IgD-negative memory B cell (primary cell): ENCODE data around the gene RS1. TPM values are rescaled to one million over a fixed set of nuclear protein-coding genes. Genes with fewer than 3 reads are reported as not detected.
A peak's percentile ranks its signal among the peaks of the same experiment; 100 is the strongest.

Experiments
- H3K27ac Mint-ChIP-seq, 3 donors: one replicate each; pipeline ENCODE4 v1.8.0; 2020 to 2022; ENCODE audit warnings: mild to moderate bottlenecking in 3 of 3, mixed read lengths in 3 of 3, moderate library complexity in 1 of 3
- H3K27me3 Mint-ChIP-seq: one replicate; pipeline ENCODE4 v1.8.0; 2021; ENCODE audit warnings: mixed read lengths
- H3K36me3 Mint-ChIP-seq: one replicate; pipeline ENCODE4 v1.8.0; 2020; ENCODE audit warnings: mild to moderate bottlenecking, mixed read lengths
- H3K4me1 Mint-ChIP-seq, 3 donors: one replicate each; pipeline ENCODE4 v1.8.0; 2020 to 2022; ENCODE audit warnings: mixed read lengths in 3 of 3, mild to moderate bottlenecking in 1 of 3
- H3K4me3 Mint-ChIP-seq, 4 donors: one replicate each; pipeline ENCODE4 v1.8.0; 2020 to 2022; ENCODE audit warnings: mild to moderate bottlenecking in 4 of 4, mixed read lengths in 4 of 4, moderate library complexity in 3 of 4
- H3K9me3 Mint-ChIP-seq, 3 donors: one replicate each; pipeline ENCODE4 v1.8.0; 2020 to 2021; ENCODE audit warnings: mixed read lengths in 3 of 3, mild to moderate bottlenecking in 1 of 3
- polyA plus RNA-seq: library from polyadenylated mRNA; unstranded; fragments of 300-500 nt; fragmentation: Illumina TruSeq; gene quantifications from one replicate; pipeline ENCODE4 v1.2.3, GENCODE V29; 2021

Gene RS1
- polyA plus RNA-seq: not detected

DNA sequence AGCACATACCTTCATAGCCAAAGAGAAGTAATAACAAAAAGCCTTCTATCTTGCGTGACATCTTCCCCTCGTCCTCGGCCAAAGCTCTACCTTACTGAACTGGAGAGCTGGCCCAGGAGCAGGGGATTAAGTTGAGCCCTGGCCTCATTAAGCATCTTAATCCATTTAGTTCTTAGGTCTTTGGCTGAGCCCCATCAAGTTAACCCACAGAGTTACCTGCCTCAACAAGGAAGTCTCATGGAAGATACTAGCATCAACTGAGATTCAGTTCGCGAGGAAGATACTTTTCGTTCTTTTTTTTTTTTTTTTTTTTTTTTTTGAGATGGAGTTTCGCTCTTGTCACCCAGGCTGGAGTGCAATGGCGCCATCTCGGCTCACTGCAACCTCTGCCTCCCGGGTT is at the start of gene RS1:
RS1 (minus strand) TSS at position 101 of the 400 bp plus-strand sequence; CDS start at position 61, 40 bp downstream.
- Mint-ChIP-seq H3K27ac (peak within 1 kb of the TSS in 1 of 3 donors; percentile 82), H3K36me3 (no peaks in the 10 kb centered on the region), H3K9me3 (no peaks in the 10 kb centered on the region), H3K27me3 (no peaks in the 10 kb centered on the region), H3K4me3 (peak within 1 kb of the TSS in 2 of 4 donors; percentile 44 to 45), H3K4me1 (peaks cover 5 to 14% (median 6%) of the 10 kb centered on the region in 3 donors)

GRCh38 chrX:18719852-18720251 is 47.9 kb upstream of the RS1 start:
- H3K4me1 Mint-ChIP-seq: no peaks in the 10 kb centered on the region
- no peaks in the 10 kb centered on the region for H3K36me3 Mint-ChIP-seq
- H3K4me3 Mint-ChIP-seq: no peak overlapping the region
- peaks cover 0 to 1% (median 0%) of the 10 kb centered on the region in 3 donors for H3K9me3 Mint-ChIP-seq
- H3K27ac Mint-ChIP-seq: no peak overlapping the region
- peaks cover 2% of the 10 kb centered on the region for H3K27me3 Mint-ChIP-seq

DNA sequence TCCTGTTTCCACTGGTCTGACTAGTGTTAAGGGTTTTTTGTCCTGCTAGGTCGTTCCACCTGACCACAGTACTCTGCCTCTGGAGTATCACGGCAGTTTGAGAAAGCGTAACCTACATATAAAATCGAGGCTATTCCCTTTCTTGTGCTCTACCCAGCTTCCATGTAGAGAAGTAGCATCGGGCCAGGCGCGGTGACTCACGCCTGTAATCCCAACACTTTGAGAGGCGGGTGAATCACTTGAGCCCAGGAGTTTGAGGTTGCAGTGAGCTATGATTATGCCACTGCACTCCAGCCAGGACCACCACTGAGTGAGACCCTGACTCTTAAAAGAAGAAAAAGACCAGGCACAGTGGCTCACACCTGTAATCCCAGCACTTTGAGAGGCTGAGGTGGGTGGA is 43.0 kb upstream of the RS1 start:
- H3K36me3 Mint-ChIP-seq: no peaks in the 10 kb centered on the region
- H3K4me3 Mint-ChIP-seq: no peak overlapping the region
- no peaks in the 10 kb centered on the region for H3K27me3 Mint-ChIP-seq

GRCh38 chrX:18709833-18710232 is 37.9 kb upstream of the RS1 start:
- no peak overlapping the region for H3K4me3 Mint-ChIP-seq
- H3K27me3 Mint-ChIP-seq: no peaks in the 10 kb centered on the region
- no peaks in the 10 kb centered on the region for H3K36me3 Mint-ChIP-seq
- H3K27ac Mint-ChIP-seq: no peak overlapping the region
- peaks cover 0 to 2% (median 0%) of the 10 kb centered on the region in 3 donors for H3K9me3 Mint-ChIP-seq
- H3K4me1 Mint-ChIP-seq: no peaks in the 10 kb centered on the region

More for the DNA sequence above, 43.0 kb upstream of the RS1 start:
- no peak overlapping the region for H3K27ac Mint-ChIP-seq
- H3K4me1 Mint-ChIP-seq: no peaks in the 10 kb centered on the region
- peaks cover 0 to 2% (median 0%) of the 10 kb centered on the region in 3 donors for H3K9me3 Mint-ChIP-seq

- no peaks in the 10 kb centered on the region for H3K27me3 Mint-ChIP-seq
- no peaks in the 10 kb centered on the region for H3K36me3 Mint-ChIP-seq
- H3K4me3 Mint-ChIP-seq: no peak within 1 kb of the TSS
- no peaks in the 10 kb centered on the region for H3K4me1 Mint-ChIP-seq
- H3K27ac Mint-ChIP-seq: peak within 1 kb of the TSS in 1 of 3 donors; percentile 59
- H3K9me3 Mint-ChIP-seq: peaks cover 0 to 2% (median 0%) of the 10 kb centered on the region in 3 donors
Measured at GRCh38 chrX:18707426-18708049, 35.6 kb upstream of the RS1 start, which contains the start of gene PPEF1. TSS of gene PPEF1 (plus strand) at chrX:18707645. CDS start at chrX:18707781, 136 bp downstream.

DNA sequence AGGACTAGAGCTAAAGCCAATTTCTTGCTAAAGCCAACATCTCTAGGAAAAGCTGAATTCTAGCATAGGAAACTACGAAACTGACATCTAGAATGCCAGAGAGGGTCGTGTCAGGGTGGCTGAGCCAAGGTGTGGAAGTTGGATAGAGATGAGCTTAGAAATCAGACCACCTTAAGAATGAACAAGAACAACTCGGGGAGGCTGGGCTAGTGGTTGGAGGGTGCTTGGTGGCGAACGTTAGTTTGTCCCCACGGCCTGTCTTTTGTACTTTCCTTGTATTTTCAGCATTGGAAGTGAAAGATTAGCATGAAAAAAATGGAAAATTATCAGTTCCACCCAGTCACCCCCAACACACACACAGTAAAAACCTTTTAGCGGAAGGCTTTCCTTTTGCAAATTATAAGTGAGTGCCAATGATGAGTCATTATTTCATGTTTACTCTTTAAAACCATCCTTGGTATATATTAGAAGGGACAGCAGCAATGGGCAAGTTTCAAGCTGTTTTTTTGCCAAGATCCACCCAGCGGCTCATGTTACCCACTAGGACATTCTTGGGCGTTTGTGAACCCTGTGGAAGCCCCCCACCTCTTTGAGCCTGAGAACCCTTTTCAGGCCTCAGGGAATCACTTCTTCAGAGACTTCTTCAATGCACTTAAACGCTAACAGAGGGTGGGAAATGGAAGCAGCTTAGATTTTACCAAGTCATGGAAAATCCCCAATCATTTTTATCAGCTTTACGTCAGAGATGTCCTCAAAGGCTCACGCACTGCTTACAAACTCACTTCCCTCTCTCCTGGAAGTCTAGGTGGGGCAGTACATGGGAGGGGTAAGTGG is 30.7 kb upstream of the RS1 start:
- Mint-ChIP-seq H3K36me3 (no peaks in the 10 kb centered on the region), H3K4me3 (no peak overlapping the region), H3K27me3 (peaks cover 4% of the 10 kb centered on the region), H3K27ac (no peak overlapping the region), H3K9me3 (peaks cover 0 to 1% (median 0%) of the 10 kb centered on the region in 3 donors), H3K4me1 (no peaks in the 10 kb centered on the region)

- Mint-ChIP-seq H3K4me3 (no peak overlapping the region), H3K27me3 (peaks cover 7% of the 10 kb centered on the region), H3K36me3 (no peaks in the 10 kb centered on the region), H3K27ac (no peak overlapping the region), H3K9me3 (peaks cover 0 to 4% (median 0%) of the 10 kb centered on the region in 3 donors), H3K4me1 (no peaks in the 10 kb centered on the region)
Measured at GRCh38 chrX:18701621-18702361, 29.9 kb upstream of the RS1 start.

DNA sequence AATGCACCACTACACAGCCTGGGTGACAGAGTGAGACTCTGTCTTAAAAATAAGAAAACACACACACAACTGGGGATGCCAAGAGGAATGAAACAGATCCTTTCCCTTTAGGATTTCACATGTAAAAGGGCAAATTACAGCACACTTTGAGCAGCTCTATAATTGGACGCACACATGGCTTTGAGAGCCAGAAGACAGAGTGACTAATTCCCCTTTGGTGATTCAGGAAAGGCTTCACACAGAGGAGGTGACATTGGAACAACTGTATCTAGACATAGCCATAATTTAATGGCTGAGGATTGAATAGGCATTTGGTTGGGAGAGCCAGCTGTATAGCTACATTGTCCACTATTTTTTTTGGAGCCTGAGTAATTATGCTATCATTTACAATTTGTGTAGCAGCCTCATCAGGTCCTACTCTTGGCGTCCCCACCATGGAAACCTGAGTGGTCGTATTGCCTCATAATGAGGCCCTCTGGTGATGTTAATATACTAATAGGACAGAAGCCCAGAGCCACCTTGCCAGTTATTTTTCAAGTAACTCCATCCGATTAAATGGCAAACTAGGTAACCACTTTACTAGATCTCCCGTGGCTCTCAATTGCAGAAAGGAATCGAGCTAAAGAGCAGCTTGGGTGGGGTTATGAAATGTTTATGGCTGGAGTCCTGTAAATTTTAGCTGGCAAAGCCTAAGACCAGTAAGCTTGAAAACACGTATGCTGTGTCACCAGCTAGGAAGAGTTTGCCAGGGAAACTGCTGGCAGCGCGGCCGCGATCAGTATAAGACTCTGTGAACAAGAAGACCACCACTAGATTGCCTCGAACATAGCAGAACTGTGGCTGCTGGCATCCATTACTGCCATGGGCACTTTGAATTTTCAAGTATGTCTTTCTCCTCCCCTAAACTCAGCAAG is 27.1 kb upstream of the RS1 start:
- Mint-ChIP-seq H3K4me3 (no peak overlapping the region), H3K9me3 (peaks cover 0 to 4% (median 4%) of the 10 kb centered on the region in 3 donors), H3K27ac (peak overlapping the region in 1 of 3 donors; percentile 40), H3K27me3 (peaks cover 7% of the 10 kb centered on the region), H3K4me1 (no peaks in the 10 kb centered on the region), H3K36me3 (peaks cover 3% of the 10 kb centered on the region)

DNA sequence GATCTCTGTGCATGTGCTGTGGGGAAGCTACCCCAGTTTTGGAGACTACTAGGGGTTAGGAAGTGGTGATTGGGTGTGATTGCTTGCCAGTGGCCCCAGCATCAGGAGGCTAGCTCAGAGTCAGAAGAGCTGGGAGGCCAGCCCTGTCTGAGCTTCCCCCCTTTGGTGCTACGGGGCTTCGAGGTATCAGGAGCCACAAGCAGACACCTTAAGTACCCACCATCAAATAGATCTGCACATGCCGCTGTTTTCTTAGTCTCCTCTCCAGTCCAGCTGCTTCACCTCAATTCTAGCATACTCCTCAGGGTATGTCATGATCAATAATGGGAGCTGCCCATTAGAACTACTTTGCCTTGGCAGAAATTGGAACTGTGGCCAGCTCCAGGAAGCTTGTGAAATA is 24.7 kb upstream of the RS1 start:
- no peaks in the 10 kb centered on the region for H3K4me1 Mint-ChIP-seq
- H3K36me3 Mint-ChIP-seq: peaks cover 3% of the 10 kb centered on the region
- H3K9me3 Mint-ChIP-seq: peaks cover 0 to 4% (median 4%) of the 10 kb centered on the region in 3 donors
- no peak overlapping the region for H3K27ac Mint-ChIP-seq
- H3K4me3 Mint-ChIP-seq: no peak overlapping the region
- H3K27me3 Mint-ChIP-seq: peaks cover 7% of the 10 kb centered on the region

- Mint-ChIP-seq H3K4me3 (no peak overlapping the region), H3K36me3 (peaks cover 5% of the 10 kb centered on the region), H3K9me3 (peaks cover 0 to 4% (median 2%) of the 10 kb centered on the region in 3 donors), H3K27me3 (peaks cover 3% of the 10 kb centered on the region), H3K4me1 (no peaks in the 10 kb centered on the region), H3K27ac (no peak overlapping the region)
Measured at GRCh38 chrX:18692541-18692940, 20.6 kb upstream of the RS1 start.

GRCh38 chrX:18691431-18691830 is 19.5 kb upstream of the RS1 start:
- H3K4me3 Mint-ChIP-seq: no peak overlapping the region
- no peaks in the 10 kb centered on the region for H3K4me1 Mint-ChIP-seq
- H3K36me3 Mint-ChIP-seq: peaks cover 5% of the 10 kb centered on the region
- H3K27me3 Mint-ChIP-seq: peaks cover under 1% of the 10 kb centered on the region
- H3K27ac Mint-ChIP-seq: no peak overlapping the region
- H3K9me3 Mint-ChIP-seq: peaks cover 0 to 4% (median 0%) of the 10 kb centered on the region in 3 donors

GRCh38 chrX:18687856-18688495 is 16.1 kb upstream of the RS1 start:
- H3K4me3 Mint-ChIP-seq: no peak overlapping the region
- peaks cover 0 to 1% (median 0%) of the 10 kb centered on the region in 3 donors for H3K4me1 Mint-ChIP-seq
- no peaks in the 10 kb centered on the region for H3K9me3 Mint-ChIP-seq
- H3K36me3 Mint-ChIP-seq: peaks cover 3% of the 10 kb centered on the region
- H3K27me3 Mint-ChIP-seq: peaks cover 2% of the 10 kb centered on the region
- H3K27ac Mint-ChIP-seq: no peak overlapping the region

DNA sequence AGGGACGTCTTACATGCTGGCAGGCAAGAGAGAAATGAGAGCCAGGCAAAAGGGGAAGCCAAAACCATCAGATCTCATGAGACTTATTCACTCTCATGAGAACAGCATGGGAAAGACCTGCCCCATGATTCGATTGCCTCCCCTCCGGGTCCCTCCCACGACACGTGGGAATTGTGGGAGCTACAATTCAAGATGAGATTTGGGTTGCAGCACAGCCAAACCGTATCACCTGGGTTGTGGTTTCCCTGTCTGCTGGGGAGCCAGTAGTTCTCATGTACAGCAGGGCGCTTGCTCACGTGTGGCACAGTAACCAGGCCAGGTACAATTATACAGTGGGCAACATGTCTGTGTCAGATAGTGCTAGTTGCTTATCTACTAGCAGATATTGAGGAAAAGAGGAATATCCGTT is 11.1 kb upstream of the RS1 start:
- no peaks in the 10 kb centered on the region for H3K36me3 Mint-ChIP-seq
- H3K4me3 Mint-ChIP-seq: peak overlapping the region in 1 of 4 donors; percentile 58
- peaks cover 0 to 6% (median 0%) of the 10 kb centered on the region in 3 donors for H3K4me1 Mint-ChIP-seq
- peaks cover 2% of the 10 kb centered on the region for H3K27me3 Mint-ChIP-seq
- peaks cover 0 to 2% (median 0%) of the 10 kb centered on the region in 3 donors for H3K9me3 Mint-ChIP-seq
- H3K27ac Mint-ChIP-seq: peak overlapping the region in 2 of 3 donors; percentile 43 to 78
